GM23248 (cell line): ENCODE results near the gene CPTP.

Source experiments
- EZH2 ChIP-seq: fragments of 200-600 bp; sonication (generic); IDR thresholded peaks from 2 replicates; pipeline ENCODE4 v1.6.1; 2018; ENCODE audit warnings: antibody characterized with exemption, mild to moderate bottlenecking; ENCODE audit not compliant: insufficient read depth, poor library complexity, severe bottlenecking
- EZH2phosphoT487 ChIP-seq: fragments of 200-600 bp; sonication (generic); IDR thresholded peaks from 2 replicates; pipeline ENCODE4 v1.6.1; 2018; ENCODE audit warnings: antibody characterized with exemption, moderate library complexity, mild to moderate bottlenecking, low read depth; ENCODE audit not compliant: insufficient read depth

GRCh38 chr1:1285102-1285571 lies 39.5 kb upstream of the CPTP start:
- TF ChIP-seq EZH2: no peak
- TF ChIP-seq EZH2phosphoT487: no peak
